DND-41 (cell line): ENCODE results near the gene UVRAG.

Experiments
- ATAC-seq: fragments of 200-7000 bp; cut with Tn5 transposase; 3 replicates; pipeline ENCODE4 v1.9.1; 2021; ENCODE audit warnings: low read depth; ENCODE audit not compliant: insufficient read depth
- DNase-seq: peaks from one replicate; pipeline ENCODE4 v3.0.0-alpha.2; 2020
- H2AFZ ChIP-seq: 2 replicates; pipeline ENCODE4 v1.6.0; 2012; ENCODE audit warnings: low read depth, low read length
- H3K27ac ChIP-seq: 2 replicates; pipeline ENCODE4 v1.5.1; 2012; ENCODE audit warnings: low read length, inconsistent platforms
- H3K27me3 ChIP-seq: fragments of 200-600 bp; sonication (generic); 2 replicates; pipeline ENCODE4 v1.6.0; 2012; ENCODE audit warnings: low read length, mild to moderate bottlenecking, inconsistent platforms; ENCODE audit not compliant: insufficient read depth, poor library complexity
- H3K36me3 ChIP-seq: 2 replicates; pipeline ENCODE4 v1.5.1; 2012; ENCODE audit warnings: low read length, inconsistent platforms; ENCODE audit not compliant: insufficient read depth
- H3K4me1 ChIP-seq: 2 replicates; pipeline ENCODE4 v1.5.1; 2012; ENCODE audit warnings: mild to moderate bottlenecking, low read length; ENCODE audit not compliant: insufficient read depth
- H3K4me2 ChIP-seq: 2 replicates; pipeline ENCODE4 v1.6.0; 2012; ENCODE audit warnings: mild to moderate bottlenecking, moderate library complexity, low read length, inconsistent platforms; ENCODE audit not compliant: insufficient read depth
- H3K4me3 ChIP-seq, 2 experiments: fragments of 200-600 bp in 1 of 2; shearing (Covaris generic) in 1 of 2; 2 replicates each; pipeline ENCODE4 v1.5.1; 2012 to 2016; ENCODE audit warnings: inconsistent platforms in 2 of 2, low read length in 2 of 2, mild to moderate bottlenecking in 2 of 2, low read depth in 1 of 2, moderate library complexity in 1 of 2
- H3K79me2 ChIP-seq: 2 replicates; pipeline ENCODE4 v1.6.0; 2012; ENCODE audit warnings: low read length, inconsistent platforms; ENCODE audit not compliant: insufficient read depth
- H3K9ac ChIP-seq: 2 replicates; pipeline ENCODE4 v1.6.0; 2012; ENCODE audit warnings: low read depth, mild to moderate bottlenecking, inconsistent platforms, low read length, moderate library complexity
- H3K9me3 ChIP-seq: 2 replicates; pipeline ENCODE4 v1.5.1; 2012; ENCODE audit warnings: low read length, moderate library complexity, mild to moderate bottlenecking, inconsistent platforms; ENCODE audit not compliant: insufficient read depth, severe bottlenecking
- H4K20me1 ChIP-seq: 2 replicates; pipeline ENCODE4 v1.6.0; 2012; ENCODE audit warnings: low read length; ENCODE audit not compliant: insufficient read depth
- EZH2 ChIP-seq: IDR thresholded peaks from 3 replicates; pipeline ENCODE4 v1.6.1; 2012; ENCODE audit warnings: borderline replicate concordance, low read depth, mild to moderate bottlenecking, moderate library complexity, low read length, inconsistent platforms; ENCODE audit not compliant: severe bottlenecking
- TF ChIP-seq, protein P1 (sequence below): IDR thresholded peaks from 2 replicates; pipeline ENCODE4 v1.5.1; 2012; ENCODE audit warnings: borderline replicate concordance, low read length, moderate library complexity, mild to moderate bottlenecking; ENCODE audit not compliant: poor library complexity, severe bottlenecking; ENCODE audit errors: extremely low read depth

The UVRAG gene

DNA sequence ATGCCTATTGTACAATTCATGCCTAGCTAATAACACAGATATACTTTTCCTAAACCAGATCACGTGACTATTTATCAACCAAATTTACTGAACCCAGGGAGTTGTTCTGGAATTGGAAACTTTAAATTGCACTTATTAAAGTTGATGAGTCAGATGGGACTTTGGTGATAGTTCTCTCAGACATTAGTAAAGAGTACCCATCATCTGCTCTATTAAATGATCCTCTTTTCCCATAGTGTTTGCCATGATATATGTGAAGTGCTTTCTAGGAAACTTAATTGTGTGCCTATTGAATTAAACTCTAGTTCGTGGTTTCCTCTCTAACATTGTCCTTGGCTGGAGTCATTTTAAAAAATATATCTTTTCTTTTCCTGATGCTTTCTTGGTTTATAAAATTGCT, 99.0 kb downstream of the UVRAG start:
- no peak for ATAC-seq
- Histone ChIP-seq H3K4me2 (no peak overlapping the region), H3K36me3 (peaks cover 12% of the 10 kb centered on the region; the same call in 1 of the 2 replicates), H4K20me1 (peaks cover 7% of the 10 kb centered on the region; the same call in 1 of the 2 replicates), H2AFZ (no peak overlapping the region), H3K4me1 (no peaks in the 10 kb centered on the region), H3K27me3 (no peaks in the 10 kb centered on the region), H3K79me2 (no peaks in the 10 kb centered on the region; the same call in 1 of the 2 replicates), H3K9me3 (no peaks in the 10 kb centered on the region), H3K4me3 (no peak overlapping the region), H3K27ac (no peak overlapping the region), H3K9ac (no peak overlapping the region)
- no peak for TF ChIP-seq EZH2
- TF ChIP-seq, protein P1, sequence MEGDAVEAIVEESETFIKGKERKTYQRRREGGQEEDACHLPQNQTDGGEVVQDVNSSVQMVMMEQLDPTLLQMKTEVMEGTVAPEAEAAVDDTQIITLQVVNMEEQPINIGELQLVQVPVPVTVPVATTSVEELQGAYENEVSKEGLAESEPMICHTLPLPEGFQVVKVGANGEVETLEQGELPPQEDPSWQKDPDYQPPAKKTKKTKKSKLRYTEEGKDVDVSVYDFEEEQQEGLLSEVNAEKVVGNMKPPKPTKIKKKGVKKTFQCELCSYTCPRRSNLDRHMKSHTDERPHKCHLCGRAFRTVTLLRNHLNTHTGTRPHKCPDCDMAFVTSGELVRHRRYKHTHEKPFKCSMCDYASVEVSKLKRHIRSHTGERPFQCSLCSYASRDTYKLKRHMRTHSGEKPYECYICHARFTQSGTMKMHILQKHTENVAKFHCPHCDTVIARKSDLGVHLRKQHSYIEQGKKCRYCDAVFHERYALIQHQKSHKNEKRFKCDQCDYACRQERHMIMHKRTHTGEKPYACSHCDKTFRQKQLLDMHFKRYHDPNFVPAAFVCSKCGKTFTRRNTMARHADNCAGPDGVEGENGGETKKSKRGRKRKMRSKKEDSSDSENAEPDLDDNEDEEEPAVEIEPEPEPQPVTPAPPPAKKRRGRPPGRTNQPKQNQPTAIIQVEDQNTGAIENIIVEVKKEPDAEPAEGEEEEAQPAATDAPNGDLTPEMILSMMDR: no peak
- no peak for DNase-seq

DNA sequence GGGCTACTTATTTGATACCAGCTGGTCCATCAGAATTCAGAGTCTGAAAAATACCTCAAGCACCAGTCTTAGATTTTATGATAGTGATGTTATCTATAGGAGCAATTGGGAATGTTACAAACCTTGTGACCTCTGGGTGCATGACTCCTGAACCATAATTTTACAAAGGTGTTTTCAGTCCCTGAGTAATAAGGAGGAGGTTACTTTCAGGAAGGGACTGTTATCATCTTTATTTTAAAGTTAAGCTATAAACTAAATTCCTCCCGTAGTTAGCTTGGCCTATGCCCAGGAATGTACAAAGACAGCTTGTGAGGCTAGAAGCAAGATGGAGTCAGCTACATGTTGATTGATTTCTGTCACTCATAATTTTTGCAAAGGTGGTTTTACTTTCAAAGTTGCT, 101.9 kb downstream of the UVRAG start:
- ATAC-seq: no peak
- no peak overlapping the region for H3K4me3 ChIP-seq
- no peaks in the 10 kb centered on the region for H3K4me1 ChIP-seq
- DNase-seq: no peak
- H3K79me2 ChIP-seq: no peaks in the 10 kb centered on the region
- peaks cover 12% of the 10 kb centered on the region; the same call in 1 of the 2 replicates for H3K36me3 ChIP-seq
- H3K27me3 ChIP-seq: no peaks in the 10 kb centered on the region
- H3K27ac ChIP-seq: no peak overlapping the region
- H2AFZ ChIP-seq: no peak overlapping the region
- H4K20me1 ChIP-seq: peaks cover 4% of the 10 kb centered on the region; the same call in 1 of the 2 replicates
- H3K9me3 ChIP-seq: no peaks in the 10 kb centered on the region
- TF ChIP-seq EZH2: no peak
- TF ChIP-seq, protein P1: no peak
- no peak overlapping the region for H3K4me2 ChIP-seq
- no peak overlapping the region for H3K9ac ChIP-seq

DNA sequence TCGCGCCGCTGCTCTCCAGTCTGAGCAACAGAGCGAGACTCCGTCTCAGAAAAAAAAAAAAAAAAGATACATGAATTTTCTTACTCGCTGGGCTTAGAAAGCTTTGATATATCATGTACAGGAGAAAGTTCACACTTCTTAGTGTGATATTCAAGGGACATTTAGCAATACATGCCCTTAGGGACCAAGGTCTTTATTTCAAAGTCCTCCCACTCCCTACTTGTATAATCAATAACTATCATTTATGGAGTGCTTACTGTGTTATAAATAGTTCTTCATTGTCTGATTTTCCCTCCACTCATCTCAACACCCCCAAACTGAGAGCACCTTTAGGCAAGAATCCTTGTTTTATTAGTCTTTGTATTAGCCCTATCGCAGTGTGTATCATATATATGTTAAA, 103.3 kb downstream of the UVRAG start:
- no peaks in the 10 kb centered on the region for H3K4me1 ChIP-seq
- ATAC-seq (no peak), DNase-seq (no peak)
- H2AFZ ChIP-seq: no peak overlapping the region
- 0 out of 2 replicates have a peak, but pooled peaks cover 8% of the 10 kb centered on the region for H3K36me3 ChIP-seq
- no peaks in the 10 kb centered on the region for H3K27me3 ChIP-seq
- TF ChIP-seq, protein P1: no peak
- no peak for TF ChIP-seq EZH2
- H3K79me2 ChIP-seq: no peaks in the 10 kb centered on the region
- no peak overlapping the region for H3K4me3 ChIP-seq
- peaks cover 4% of the 10 kb centered on the region; the same call in 1 of the 2 replicates for H4K20me1 ChIP-seq
- no peak overlapping the region for H3K27ac ChIP-seq
- H3K4me2 ChIP-seq: no peak overlapping the region
- no peak overlapping the region for H3K9ac ChIP-seq
- no peaks in the 10 kb centered on the region for H3K9me3 ChIP-seq
